Smooth muscle cell (in vitro differentiated cells): ENCODE data around the gene NKD1. TPM values are rescaled to one million over a fixed set of nuclear protein-coding genes. Genes with fewer than 3 reads are reported as not detected.

ENCODE experiments used
- DNase-seq: peaks from one replicate; lab custom pipeline; 2025; ENCODE audit not compliant: unreplicated experiment; lab: John Stamatoyannopoulos, UW
- H2AFZ ChIP-seq: fragments of 200-600 bp; sonication (generic); 2 replicates; pipeline ENCODE4 v1.6.0; 2016; ENCODE audit warnings: antibody characterized with exemption, low read depth, mild to moderate bottlenecking
- H3F3A ChIP-seq: fragments of 200-600 bp; sonication (generic); 2 replicates; pipeline ENCODE4 v1.6.0; 2017; ENCODE audit warnings: antibody characterized with exemption, low read depth
- H3K27ac ChIP-seq: fragments of 200-600 bp; sonication (generic); 2 replicates; pipeline ENCODE4 v1.5.1; 2016; ENCODE audit warnings: low read depth, mild to moderate bottlenecking
- H3K27me3 ChIP-seq: fragments of 200-600 bp; sonication (generic); 2 replicates; pipeline ENCODE4 v1.6.1; 2016; ENCODE audit warnings: low read depth, mild to moderate bottlenecking
- H3K36me3 ChIP-seq: fragments of 200-600 bp; sonication (generic); 2 replicates; pipeline ENCODE4 v1.5.1; 2016; ENCODE audit warnings: low read depth
- H3K4me1 ChIP-seq: fragments of 200-600 bp; sonication (generic); 2 replicates; pipeline ENCODE4 v1.5.1; 2016; ENCODE audit warnings: low read depth
- H3K4me2 ChIP-seq: fragments of 200-600 bp; sonication (generic); 2 replicates; pipeline ENCODE4 v1.6.0; 2016; ENCODE audit warnings: mild to moderate bottlenecking
- H3K4me3 ChIP-seq: fragments of 200-600 bp; sonication (generic); 2 replicates; pipeline ENCODE4 v1.5.1; 2016; ENCODE audit warnings: mild to moderate bottlenecking
- H3K79me2 ChIP-seq: fragments of 200-600 bp; sonication (generic); 2 replicates; pipeline ENCODE4 v1.6.0; 2016; ENCODE audit warnings: low read depth, mild to moderate bottlenecking
- H3K9ac ChIP-seq: fragments of 200-600 bp; sonication (generic); 2 replicates; pipeline ENCODE4 v1.6.0; 2016; ENCODE audit warnings: low read depth
- H3K9me3 ChIP-seq: fragments of 200-600 bp; sonication (generic); replicated peaks from 2 replicates; pipeline ENCODE4 v1.5.1; 2016; ENCODE audit warnings: low read depth
- H4K20me1 ChIP-seq: fragments of 200-600 bp; sonication (generic); 2 replicates; pipeline ENCODE4 v1.6.0; 2016; ENCODE audit warnings: low read depth
- CTCF ChIP-seq: fragments of 200-600 bp; sonication (generic); IDR thresholded peaks from 2 replicates; pipeline ENCODE4 v1.5.1; 2017; ENCODE audit warnings: borderline replicate concordance, mild to moderate bottlenecking, antibody characterized with exemption; ENCODE audit not compliant: insufficient read depth, poor library complexity, severe bottlenecking
- WGBS: methylation state at CpG from one replicate; pipeline ENCODE4 v1.1.7; 2016; ENCODE audit warnings: low lambda C conversion rate; 5-methylcytosine and 5-hydroxymethylcytosine counted together
- polyA plus RNA-seq: library from polyadenylated mRNA; unstranded; fragments of >200 nt; fragmentation: Nextera tagmentation; extraction: Ambion mirVana; gene quantifications from 2 replicates; pipeline ENCODE4 v1.2.1, GENCODE V29; 2016
- total RNA-seq: library from RNA; depleted of rRNA; stranded (reverse); fragments of >200 nt; gene quantifications from 2 replicates; pipeline ENCODE4 v1.2.3, GENCODE V29; 2014

The NKD1 gene
- total and polyA plus RNA-seq, 2 experiments from 2014 or later = 4.5 to 18.8 TPM

GRCh38 chr16:50644729-50645128 is 96.5 kb downstream of the NKD1 start:
- H4K20me1 ChIP-seq = no peaks in the 10 kb centered on the region
- peak; percentile 28 for TF ChIP-seq CTCF
- no peaks in the 10 kb centered on the region for H3K27me3 ChIP-seq
- H3K4me3 ChIP-seq = no peak overlapping the region
- 61% methylated on average over 6 of the region's 6 CpGs for WGBS
- H3K36me3 ChIP-seq = no peaks in the 10 kb centered on the region
- no peak overlapping the region for H3K4me2 ChIP-seq
- H3K27ac ChIP-seq = no peak overlapping the region
- no peaks in the 10 kb centered on the region for H3K4me1 ChIP-seq
- H3K9ac ChIP-seq = no peak overlapping the region
- H3K79me2 ChIP-seq = no peaks in the 10 kb centered on the region
- no peaks in the 10 kb centered on the region for H3K9me3 ChIP-seq
- H3F3A ChIP-seq = no peaks in the 10 kb centered on the region
- no peak for DNase-seq
- H2AFZ ChIP-seq = no peak overlapping the region

GRCh38 chr16:50645563-50646220 is 97.5 kb downstream of the NKD1 start:
- no peak overlapping the region for H3K4me2 ChIP-seq
- no peak overlapping the region for H3K9ac ChIP-seq
- no peak overlapping the region for H2AFZ ChIP-seq
- H3K79me2 ChIP-seq = no peaks in the 10 kb centered on the region
- H3K27ac ChIP-seq = no peak overlapping the region
- no peak overlapping the region for H3K4me3 ChIP-seq
- WGBS = 69% methylated on average over 14 of the region's 20 CpGs
- no peak for DNase-seq
- H3K36me3 ChIP-seq = no peaks in the 10 kb centered on the region
- H3K27me3 ChIP-seq = no peaks in the 10 kb centered on the region
- H4K20me1 ChIP-seq = no peaks in the 10 kb centered on the region
- no peak for TF ChIP-seq CTCF
- H3K9me3 ChIP-seq = no peaks in the 10 kb centered on the region
- H3F3A ChIP-seq = no peaks in the 10 kb centered on the region
- no peaks in the 10 kb centered on the region for H3K4me1 ChIP-seq

GRCh38 chr16:50646345-50646744 is 98.1 kb downstream of the NKD1 start:
- Histone ChIP-seq H3K79me2 (no peaks in the 10 kb centered on the region), H3K27me3 (no peaks in the 10 kb centered on the region), H2AFZ (no peak overlapping the region), H3F3A (no peaks in the 10 kb centered on the region), H3K27ac (no peak overlapping the region), H4K20me1 (no peaks in the 10 kb centered on the region), H3K4me3 (no peak overlapping the region), H3K9ac (no peak overlapping the region), H3K4me2 (no peak overlapping the region), H3K36me3 (no peaks in the 10 kb centered on the region), H3K9me3 (no peaks in the 10 kb centered on the region), H3K4me1 (no peaks in the 10 kb centered on the region)
- DNase-seq = no peak
- TF ChIP-seq CTCF = no peak
- 63% methylated on average over 8 of the region's 8 CpGs for WGBS

GRCh38 chr16:50651835-50652438 is 103.7 kb downstream of the NKD1 start:
- no peak overlapping the region for H3K9ac ChIP-seq
- H3K27me3 ChIP-seq = no peaks in the 10 kb centered on the region
- H3K4me1 ChIP-seq = no peaks in the 10 kb centered on the region
- no peaks in the 10 kb centered on the region for H3K79me2 ChIP-seq
- no peaks in the 10 kb centered on the region for H3F3A ChIP-seq
- no peak overlapping the region for H3K27ac ChIP-seq
- no peak overlapping the region for H2AFZ ChIP-seq
- 99% methylated on average over 3 of the region's 3 CpGs for WGBS
- H3K4me2 ChIP-seq = no peak overlapping the region
- H3K9me3 ChIP-seq = no peaks in the 10 kb centered on the region
- no peaks in the 10 kb centered on the region for H3K36me3 ChIP-seq
- DNase-seq = no peak
- no peaks in the 10 kb centered on the region for H4K20me1 ChIP-seq
- no peak for TF ChIP-seq CTCF
- H3K4me3 ChIP-seq = no peak overlapping the region
